ENCODE measurements around the gene RASGRF1.

RASGRF1 gene

DNA sequence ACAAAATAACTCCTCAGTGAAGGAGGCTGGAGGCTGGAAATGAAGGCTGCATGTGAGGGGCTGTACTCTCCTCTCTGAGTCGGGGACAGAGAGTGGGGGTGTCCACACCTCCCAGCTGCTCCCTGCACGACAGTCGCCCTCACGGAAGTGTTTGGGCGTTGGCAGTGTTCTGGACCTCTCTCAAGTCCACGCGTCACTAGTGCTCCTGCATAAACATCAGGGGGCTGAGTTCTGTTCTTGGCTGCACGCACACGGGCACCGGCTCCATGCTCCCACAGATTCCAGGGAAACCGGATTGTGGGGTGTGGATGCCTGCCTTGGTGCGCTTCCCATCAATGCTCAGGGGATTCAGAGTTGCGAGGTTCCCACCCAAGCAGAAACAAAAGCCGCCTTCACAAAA, 7.4 kb downstream of the RASGRF1 start:
- Histone ChIP-seq H3K27ac (ENCODE audit: low read length) (no peak overlapping the region), H3K79me2 (ENCODE audit: low read length) (no peaks in the 10 kb centered on the region), H3K36me3 (replicated peaks; ENCODE audit: insufficient read depth, low read length) (no peaks in the 10 kb centered on the region), H3K9me2 (replicated peaks; ENCODE audit: insufficient read depth, low read length) (no peaks in the 10 kb centered on the region), H4K20me1 (ENCODE audit: insufficient read depth, low read length) (no peaks in the 10 kb centered on the region), H3F3A (ENCODE audit: insufficient read depth, low read length) (no peaks in the 10 kb centered on the region), H3K9me3 (replicated peaks; ENCODE audit: insufficient read depth, low read length) (no peaks in the 10 kb centered on the region), H3K9ac (ENCODE audit: low read length) (no peak overlapping the region), H2AFZ (ENCODE audit: low read length) (no peak overlapping the region), H3K4me1 (ENCODE audit: low read length) (no peaks in the 10 kb centered on the region), H3K27me3 (replicated peaks; ENCODE audit: insufficient read depth, low read length) (peaks cover 5% of the 10 kb centered on the region; the same call in 1 of the 2 replicates), H3K4me2 (ENCODE audit: low read depth, low read length) (no peak overlapping the region), H3K4me3 (ENCODE audit: low read length) (no peak overlapping the region)
- TF ChIP-seq EZH2 (optimal IDR thresholded peaks at IDR 0.05; ENCODE audit: low read depth, low read length) (no peak), EZH2phosphoT487 (IDR thresholded peaks at IDR 0.05; ENCODE audit: low read length) (no peak)
- TF ChIP-seq, protein P1, sequence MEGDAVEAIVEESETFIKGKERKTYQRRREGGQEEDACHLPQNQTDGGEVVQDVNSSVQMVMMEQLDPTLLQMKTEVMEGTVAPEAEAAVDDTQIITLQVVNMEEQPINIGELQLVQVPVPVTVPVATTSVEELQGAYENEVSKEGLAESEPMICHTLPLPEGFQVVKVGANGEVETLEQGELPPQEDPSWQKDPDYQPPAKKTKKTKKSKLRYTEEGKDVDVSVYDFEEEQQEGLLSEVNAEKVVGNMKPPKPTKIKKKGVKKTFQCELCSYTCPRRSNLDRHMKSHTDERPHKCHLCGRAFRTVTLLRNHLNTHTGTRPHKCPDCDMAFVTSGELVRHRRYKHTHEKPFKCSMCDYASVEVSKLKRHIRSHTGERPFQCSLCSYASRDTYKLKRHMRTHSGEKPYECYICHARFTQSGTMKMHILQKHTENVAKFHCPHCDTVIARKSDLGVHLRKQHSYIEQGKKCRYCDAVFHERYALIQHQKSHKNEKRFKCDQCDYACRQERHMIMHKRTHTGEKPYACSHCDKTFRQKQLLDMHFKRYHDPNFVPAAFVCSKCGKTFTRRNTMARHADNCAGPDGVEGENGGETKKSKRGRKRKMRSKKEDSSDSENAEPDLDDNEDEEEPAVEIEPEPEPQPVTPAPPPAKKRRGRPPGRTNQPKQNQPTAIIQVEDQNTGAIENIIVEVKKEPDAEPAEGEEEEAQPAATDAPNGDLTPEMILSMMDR (IDR thresholded peaks at IDR 0.05; ENCODE audit: low read length): no peak
- DNase-seq: no peak

DNA sequence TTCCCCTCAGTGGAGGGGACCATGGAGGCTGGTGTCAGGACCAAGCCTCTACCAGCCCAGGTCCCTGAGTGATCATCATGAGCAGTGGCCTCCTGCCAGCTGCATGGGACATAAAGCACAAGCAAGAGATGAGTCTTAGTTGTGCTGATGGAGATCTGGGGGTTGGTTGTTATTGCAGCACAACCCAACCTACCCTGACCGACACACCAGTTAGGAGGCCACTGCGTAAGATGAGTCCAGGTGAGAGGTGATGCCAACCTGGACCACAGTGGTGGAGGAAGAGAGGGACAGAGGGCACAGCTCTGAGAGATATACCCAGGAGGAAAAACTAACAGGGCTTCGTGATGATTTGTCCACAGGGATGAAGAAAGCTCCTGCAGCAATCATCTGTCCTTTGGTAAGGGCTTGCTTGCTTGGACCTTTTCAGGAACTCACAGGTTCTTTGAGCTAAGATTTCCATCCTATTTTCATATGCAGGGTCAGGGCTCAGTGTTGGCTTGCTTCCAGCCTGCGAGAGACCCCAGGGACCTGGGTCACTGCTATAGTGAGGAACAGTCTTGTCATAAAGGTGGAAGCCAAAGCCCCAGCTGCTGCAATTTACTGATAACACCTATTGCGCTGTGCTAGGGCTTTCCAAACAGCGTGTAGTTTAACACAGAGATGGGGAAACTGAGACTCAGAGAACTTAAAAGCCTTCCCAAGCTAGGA, 8.1 kb downstream of the RASGRF1 start:
- H3K4me3 ChIP-seq (ENCODE audit: low read length): no peak overlapping the region
- no peaks in the 10 kb centered on the region for H3K36me3 ChIP-seq (replicated peaks; ENCODE audit: insufficient read depth, low read length)
- DNase-seq: no peak
- no peaks in the 10 kb centered on the region for H3K9me3 ChIP-seq (replicated peaks; ENCODE audit: insufficient read depth, low read length)
- no peaks in the 10 kb centered on the region for H3K4me1 ChIP-seq (ENCODE audit: low read length)
- H3K27ac ChIP-seq (ENCODE audit: low read length): no peak overlapping the region
- no peaks in the 10 kb centered on the region; the same call in 1 of the 2 replicates for H3K27me3 ChIP-seq (replicated peaks; ENCODE audit: insufficient read depth, low read length)
- H3F3A ChIP-seq (ENCODE audit: insufficient read depth, low read length): no peaks in the 10 kb centered on the region
- H3K9ac ChIP-seq (ENCODE audit: low read length): no peak overlapping the region
- H3K79me2 ChIP-seq (ENCODE audit: low read length): no peaks in the 10 kb centered on the region
- no peaks in the 10 kb centered on the region for H4K20me1 ChIP-seq (ENCODE audit: insufficient read depth, low read length)
- no peak overlapping the region for H3K4me2 ChIP-seq (ENCODE audit: low read depth, low read length)
- TF ChIP-seq EZH2 (optimal IDR thresholded peaks at IDR 0.05; ENCODE audit: low read depth, low read length) (no peak), EZH2phosphoT487 (IDR thresholded peaks at IDR 0.05; ENCODE audit: low read length) (no peak)
- TF ChIP-seq, protein P1 (IDR thresholded peaks at IDR 0.05; ENCODE audit: low read length): no peak
- H3K9me2 ChIP-seq (replicated peaks; ENCODE audit: insufficient read depth, low read length): no peaks in the 10 kb centered on the region
- H2AFZ ChIP-seq (ENCODE audit: low read length): no peak overlapping the region

DNA sequence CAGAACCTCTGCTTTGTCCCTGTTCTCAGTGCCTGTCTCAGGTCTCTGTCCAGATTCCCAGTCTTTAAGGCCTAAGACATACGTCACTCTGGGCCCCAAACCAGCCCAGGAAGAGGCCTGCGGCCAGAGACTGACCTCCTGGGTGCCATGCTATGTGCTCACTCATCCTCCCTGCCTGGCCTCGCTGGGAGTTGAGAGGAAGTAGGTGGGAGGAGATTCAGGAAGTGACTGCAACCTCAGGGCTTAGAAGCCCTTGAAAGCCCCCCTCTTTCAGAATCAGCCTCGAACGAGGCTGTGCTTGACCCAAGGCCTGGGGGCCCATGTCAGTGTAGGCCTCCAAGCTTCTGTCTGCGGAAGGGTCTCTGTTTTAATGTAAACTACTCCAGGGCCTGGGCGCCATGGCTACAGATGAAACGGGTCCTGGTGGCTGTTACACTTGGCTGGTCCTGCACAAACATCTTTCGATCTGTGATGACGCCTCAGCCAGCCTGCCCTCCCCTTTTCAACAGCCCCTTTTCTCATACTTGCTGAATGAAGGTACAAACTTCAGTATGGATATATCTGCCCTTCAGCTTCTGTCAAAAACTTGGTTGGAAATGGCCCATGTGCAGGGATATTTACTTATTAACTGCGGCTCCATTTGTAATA, 11.7 kb downstream of the RASGRF1 start:
- no peaks in the 10 kb centered on the region for H3K36me3 ChIP-seq (replicated peaks; ENCODE audit: insufficient read depth, low read length)
- no peaks in the 10 kb centered on the region for H3K4me1 ChIP-seq (ENCODE audit: low read length)
- H3K4me2 ChIP-seq (ENCODE audit: low read depth, low read length): no peak overlapping the region
- no peaks in the 10 kb centered on the region for H3K9me3 ChIP-seq (replicated peaks; ENCODE audit: insufficient read depth, low read length)
- no peaks in the 10 kb centered on the region for H3K27me3 ChIP-seq (replicated peaks; ENCODE audit: insufficient read depth, low read length)
- H3K9me2 ChIP-seq (replicated peaks; ENCODE audit: insufficient read depth, low read length): no peaks in the 10 kb centered on the region
- no peaks in the 10 kb centered on the region for H3K79me2 ChIP-seq (ENCODE audit: low read length)
- H3F3A ChIP-seq (ENCODE audit: insufficient read depth, low read length): no peaks in the 10 kb centered on the region
- H3K27ac ChIP-seq (ENCODE audit: low read length): no peak overlapping the region
- no peak for DNase-seq
- H3K4me3 ChIP-seq (ENCODE audit: low read length): no peak overlapping the region
- no peak for TF ChIP-seq EZH2phosphoT487 (IDR thresholded peaks at IDR 0.05; ENCODE audit: low read length)
- TF ChIP-seq, protein P1 (IDR thresholded peaks at IDR 0.05; ENCODE audit: low read length): no peak
- no peak for TF ChIP-seq EZH2 (optimal IDR thresholded peaks at IDR 0.05; ENCODE audit: low read depth, low read length)
- H2AFZ ChIP-seq (ENCODE audit: low read length): no peak overlapping the region
- no peaks in the 10 kb centered on the region for H4K20me1 ChIP-seq (ENCODE audit: insufficient read depth, low read length)
- no peak overlapping the region for H3K9ac ChIP-seq (ENCODE audit: low read length)

Data from MM.1S (cell line).